Right lobe of liver (tissue), 6 donors: ENCODE measurements around the gene SPTLC2. TPM values are rescaled to one million over a fixed set of nuclear protein-coding genes. Genes with fewer than 3 reads are reported as not detected.

Experiments used
- ATAC-seq, 4 donors: fragments of 200-7000 bp; cut with Tn5 transposase; one replicate each; pipeline ENCODE4 v1.9.1; 2020; ENCODE audit warnings: mild to moderate bottlenecking in 4 of 4, moderate library complexity in 4 of 4
- DNase-seq, 3 donors: peaks; one replicate each; pipeline ENCODE4 v3.0.0-alpha.2; 2020
- H3K27ac ChIP-seq, 3 donors: fragments of 200-600 bp; one replicate each; pipeline ENCODE4 v1.8.0; 2022
- H3K27me3 ChIP-seq, 2 donors: fragments of 200-600 bp; one replicate each; pipeline ENCODE4 v1.8.0; 2022
- H3K36me3 ChIP-seq, 4 donors: fragments of 200-600 bp; sonication (generic) in 1 of 4; one replicate each; pipeline versions ENCODE4 v1.5.1 to v1.8.0; 2017 to 2022; ENCODE audit warnings: control low read depth in 1 of 4
- H3K4me1 ChIP-seq, 4 donors: fragments of 200-600 bp; sonication (generic) in 1 of 4; one replicate each; pipeline versions ENCODE4 v1.5.1 to v1.8.0; 2017 to 2022; ENCODE audit warnings: control low read depth in 1 of 4
- H3K4me3 ChIP-seq, 3 donors: fragments of 200-600 bp; one replicate each; pipeline ENCODE4 v1.8.0; 2022
- H3K9me3 ChIP-seq, 4 donors: fragments of 200-600 bp; sonication (generic) in 1 of 4; one replicate each; pipeline versions ENCODE4 v1.5.1 to v1.8.0; 2017 to 2022; ENCODE audit warnings: control low read depth in 1 of 4
- POLR2A ChIP-seq: fragments of 450-650 bp; IDR thresholded peaks from one replicate; pipeline ENCODE4 v1.6.1; 2017; ENCODE audit warnings: antibody characterized with exemption, mild to moderate bottlenecking
- WGBS: methylation state at CpG from one replicate; pipeline ENCODE4 v1.1.6; 2018; ENCODE audit warnings: low coverage, low lambda C conversion rate; ENCODE audit not compliant: insufficient coverage; ENCODE audit errors: missing lambda C conversion rate; 5-methylcytosine and 5-hydroxymethylcytosine counted together
- intact Hi-C, 2 donors: fragments of 100-400 bp; cut with DNase I; formaldehyde crosslinking; loops; one replicate each; pipeline versions ENCODE4 v1.11.2 to v1.14.1; 2022
- total RNA-seq, 6 experiments: library from RNA; depleted of rRNA in 2 of 6; stranded (reverse); fragments of >200 nt in 2 of 6; fragmentation: NEBNext Ultra II Directional in 3 of 6; extraction: Animal tissue kit (Norgen Biotek cat#: 25700) in 3 of 6; gene quantifications; one replicate each; pipeline versions ENCODE4 v1.1.0 to v1.2.4, GENCODE V29; 2016 to 2023
- TF ChIP-seq, protein P1 (sequence below), 4 donors: fragments of 200-600 bp in 3 of 4; fragments of 450-650 bp in 1 of 4; IDR thresholded peaks; one replicate each; pipeline versions ENCODE4 v1.5.1 to v1.8.0; 2016 to 2022; ENCODE audit warnings: antibody characterized with exemption in 4 of 4, mild to moderate bottlenecking in 2 of 4
- donor health status: DM: no; HTN: yes; CAD: no.
- donor health status: DM: no; HTN: no; CAD: no.
- donor health status: DM: no; HTN: no; CAD: no.
- donor health status: DM: no; HTN: yes; CAD: no.
- donor health status: DM: no; HTN: yes; CAD: no.

Gene SPTLC2
- total RNA-seq, 6 experiments from 2014 or later, result 5.9 to 16.4 (median 10.7) TPM

DNA sequence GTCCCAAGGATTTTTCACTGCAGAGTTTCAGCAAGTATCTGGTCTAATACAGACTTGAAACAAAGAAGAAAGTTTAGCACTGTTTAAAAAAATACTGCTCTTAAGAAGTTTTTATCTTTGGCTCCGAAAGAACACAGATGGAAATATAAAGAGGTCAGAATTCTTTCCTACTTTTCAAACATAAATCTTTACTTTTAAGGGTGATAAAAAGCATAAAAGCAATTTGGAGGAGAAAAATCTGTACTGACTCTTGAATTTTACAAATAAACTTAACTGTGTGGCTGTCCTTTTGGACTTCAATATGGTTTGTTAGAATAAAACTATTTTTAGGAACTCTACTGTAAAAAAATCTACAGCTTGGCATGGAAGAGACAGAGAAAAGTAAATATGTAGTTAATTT is 90.2 kb downstream of the SPTLC2 start:
- no peak for ATAC-seq
- Histone ChIP-seq H3K4me3 (no peak overlapping the region), H3K9me3 (no peaks in the 10 kb centered on the region), H3K4me1 (no peaks in the 10 kb centered on the region), H3K36me3 (peaks cover 0 to 2% (median 0%) of the 10 kb centered on the region in 4 donors), H3K27ac (no peak overlapping the region), H3K27me3 (no peaks in the 10 kb centered on the region)
- no peak for DNase-seq
- TF ChIP-seq, protein P1, sequence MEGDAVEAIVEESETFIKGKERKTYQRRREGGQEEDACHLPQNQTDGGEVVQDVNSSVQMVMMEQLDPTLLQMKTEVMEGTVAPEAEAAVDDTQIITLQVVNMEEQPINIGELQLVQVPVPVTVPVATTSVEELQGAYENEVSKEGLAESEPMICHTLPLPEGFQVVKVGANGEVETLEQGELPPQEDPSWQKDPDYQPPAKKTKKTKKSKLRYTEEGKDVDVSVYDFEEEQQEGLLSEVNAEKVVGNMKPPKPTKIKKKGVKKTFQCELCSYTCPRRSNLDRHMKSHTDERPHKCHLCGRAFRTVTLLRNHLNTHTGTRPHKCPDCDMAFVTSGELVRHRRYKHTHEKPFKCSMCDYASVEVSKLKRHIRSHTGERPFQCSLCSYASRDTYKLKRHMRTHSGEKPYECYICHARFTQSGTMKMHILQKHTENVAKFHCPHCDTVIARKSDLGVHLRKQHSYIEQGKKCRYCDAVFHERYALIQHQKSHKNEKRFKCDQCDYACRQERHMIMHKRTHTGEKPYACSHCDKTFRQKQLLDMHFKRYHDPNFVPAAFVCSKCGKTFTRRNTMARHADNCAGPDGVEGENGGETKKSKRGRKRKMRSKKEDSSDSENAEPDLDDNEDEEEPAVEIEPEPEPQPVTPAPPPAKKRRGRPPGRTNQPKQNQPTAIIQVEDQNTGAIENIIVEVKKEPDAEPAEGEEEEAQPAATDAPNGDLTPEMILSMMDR (IDR thresholded peaks at IDR 0.05), result no peak
- no peak for TF ChIP-seq POLR2A
- 86% methylated on average over 1 of the region's 1 CpG for WGBS
- intact Hi-C loops, result no loop called here

DNA sequence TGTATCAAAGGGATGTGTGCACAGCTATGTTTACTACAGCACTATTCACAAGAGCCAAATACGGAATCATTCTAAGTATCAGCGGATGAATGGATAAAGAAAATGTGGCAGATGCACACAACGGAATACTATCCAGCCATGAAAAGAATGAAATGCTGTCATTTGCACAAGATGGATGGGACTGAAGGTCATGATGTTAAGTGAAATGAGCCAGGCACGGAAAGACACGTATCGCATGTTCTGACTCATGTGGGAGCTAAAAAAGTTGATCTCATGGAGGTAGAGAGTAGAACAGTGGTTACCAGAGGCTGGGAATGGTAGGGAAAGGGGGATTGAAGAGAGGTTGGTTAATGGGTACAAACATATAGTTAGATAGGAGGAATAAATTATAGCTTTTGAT is 91.9 kb downstream of the SPTLC2 start:
- peaks cover 0 to 12% (median 1%) of the 10 kb centered on the region in 4 donors for H3K36me3 ChIP-seq
- no peak overlapping the region for H3K27ac ChIP-seq
- H3K9me3 ChIP-seq, result no peaks in the 10 kb centered on the region
- intact Hi-C loops, result no loop called here
- no peaks in the 10 kb centered on the region for H3K4me1 ChIP-seq
- no peak overlapping the region for H3K4me3 ChIP-seq
- ATAC-seq (no peak), DNase-seq (no peak)
- TF ChIP-seq, protein P1 (IDR thresholded peaks at IDR 0.05), result no peak
- 75% methylated on average over 6 of the region's 6 CpGs for WGBS
- no peaks in the 10 kb centered on the region for H3K27me3 ChIP-seq

DNA sequence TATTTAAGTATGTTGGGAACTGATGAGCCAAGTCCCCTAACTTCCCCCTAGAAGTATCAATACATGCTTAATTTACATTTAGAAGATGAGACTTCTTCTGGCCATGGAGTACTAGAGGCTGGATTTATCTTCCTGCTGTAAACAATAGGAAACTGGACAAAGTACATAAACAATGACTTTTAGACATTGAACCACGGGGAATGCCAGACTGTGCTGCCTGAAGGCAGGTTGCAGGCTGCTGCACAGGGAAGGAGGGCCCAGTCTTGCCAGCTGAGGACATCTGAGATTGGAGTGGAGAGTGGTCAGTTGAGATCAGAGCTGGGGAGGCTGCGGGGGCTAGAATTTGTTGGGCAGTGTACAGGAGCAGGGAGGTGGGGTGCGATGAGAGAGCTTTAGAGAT is 93.3 kb downstream of the SPTLC2 start:
- 80% methylated on average over 3 of the region's 3 CpGs for WGBS
- intact Hi-C loops, result no loop called here

DNA sequence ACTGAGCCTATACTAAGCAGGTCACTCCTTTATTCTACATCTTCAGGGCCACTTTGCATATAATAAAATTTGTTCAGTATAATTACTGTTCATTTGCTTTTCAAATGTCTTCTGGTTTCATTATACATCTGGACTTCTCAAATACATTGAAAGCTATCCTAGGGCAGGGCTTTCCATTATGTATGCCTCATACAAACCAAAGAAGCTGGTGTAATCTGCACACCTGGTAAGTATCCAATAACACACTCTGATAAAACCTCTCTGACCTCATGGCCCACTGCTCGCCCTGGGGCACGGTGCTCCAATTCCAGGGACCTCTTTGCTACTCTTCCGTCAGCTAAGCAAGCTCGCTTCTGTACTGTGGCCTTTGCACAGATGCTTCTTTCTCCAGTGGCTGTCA is 95.9 kb downstream of the SPTLC2 start:
- Histone ChIP-seq H3K4me3 (no peak overlapping the region), H3K36me3 (peaks cover 0 to 24% (median 1%) of the 10 kb centered on the region in 4 donors), H3K27ac (no peak overlapping the region), H3K4me1 (no peaks in the 10 kb centered on the region), H3K9me3 (no peaks in the 10 kb centered on the region), H3K27me3 (no peaks in the 10 kb centered on the region)
- WGBS, result 100% methylated on average over 2 of the region's 4 CpGs
- no peak for DNase-seq
- no peak for TF ChIP-seq POLR2A
- TF ChIP-seq, protein P1 (IDR thresholded peaks at IDR 0.05), result no peak
- ATAC-seq, result no peak
- intact Hi-C loops, result no loop called here

More for the DNA sequence above, 93.3 kb downstream of the SPTLC2 start:
- Histone ChIP-seq H3K36me3 (peaks cover 0 to 17% (median 1%) of the 10 kb centered on the region in 4 donors), H3K9me3 (no peaks in the 10 kb centered on the region), H3K27me3 (no peaks in the 10 kb centered on the region), H3K4me3 (no peak overlapping the region), H3K4me1 (no peaks in the 10 kb centered on the region), H3K27ac (no peak overlapping the region)
- ATAC-seq, result no peak
- TF ChIP-seq, protein P1 (IDR thresholded peaks at IDR 0.05), result no peak
- TF ChIP-seq POLR2A, result no peak
- DNase-seq, result no peak

DNA sequence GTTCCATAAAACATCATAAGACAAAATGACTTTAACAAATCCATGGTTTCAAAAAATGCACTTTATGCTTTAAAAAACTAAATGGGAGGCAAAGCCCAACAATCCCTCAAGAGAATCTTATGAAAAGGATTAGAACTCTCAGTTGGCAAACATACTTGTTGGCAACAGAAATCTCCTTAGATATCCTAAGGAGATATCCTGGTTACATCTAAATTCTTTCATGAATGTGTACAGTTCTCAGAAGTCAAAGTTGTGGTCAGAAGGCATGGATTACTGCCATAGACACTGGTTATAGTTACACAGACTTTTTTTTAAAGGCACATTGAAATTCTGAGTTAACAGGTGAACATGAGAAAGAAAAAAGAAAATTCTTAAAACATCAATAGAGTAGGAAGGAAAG is 100.3 kb downstream of the SPTLC2 start:
- intact Hi-C loops, result no loop called here
- no peaks in the 10 kb centered on the region for H3K9me3 ChIP-seq
- no peak overlapping the region for H3K27ac ChIP-seq
- no peaks in the 10 kb centered on the region for H3K27me3 ChIP-seq
- no peak for TF ChIP-seq POLR2A
- TF ChIP-seq, protein P1 (IDR thresholded peaks at IDR 0.05), result no peak
- no peak overlapping the region for H3K4me3 ChIP-seq
- ATAC-seq, result no peak
- DNase-seq, result no peak
- H3K4me1 ChIP-seq, result no peaks in the 10 kb centered on the region
- H3K36me3 ChIP-seq, result peaks cover 0 to 37% (median 10%) of the 10 kb centered on the region in 4 donors
